GM12801 (cell line): ENCODE measurements around the gene GLS.

ENCODE experiments used
- CTCF ChIP-seq: IDR thresholded peaks from one replicate; pipeline ENCODE4 v1.5.1; 2011; ENCODE audit warnings: control low read depth; ENCODE audit not compliant: insufficient read length; ENCODE audit errors: extremely low read depth

GLS gene

GRCh38 chr2:190972846-190973245 is 92.2 kb downstream of the GLS start:
- no peak for TF ChIP-seq CTCF

GRCh38 chr2:190973262-190973661 is 92.6 kb downstream of the GLS start:
- no peak for TF ChIP-seq CTCF

- no peak for TF ChIP-seq CTCF
Observed at GRCh38 chr2:190973726-190974628, 93.4 kb downstream of the GLS start.

- TF ChIP-seq CTCF: no peak
Observed at GRCh38 chr2:190974629-190975361, 94.2 kb downstream of the GLS start.

- TF ChIP-seq CTCF: no peak
Observed at GRCh38 chr2:190976521-190976920, 95.9 kb downstream of the GLS start.

GRCh38 chr2:190977505-190977904 is 96.9 kb downstream of the GLS start:
- TF ChIP-seq CTCF: no peak

GRCh38 chr2:190978389-190979053 is 97.9 kb downstream of the GLS start:
- TF ChIP-seq CTCF: no peak
